ENCODE results near the gene MANEAL.

DNA sequence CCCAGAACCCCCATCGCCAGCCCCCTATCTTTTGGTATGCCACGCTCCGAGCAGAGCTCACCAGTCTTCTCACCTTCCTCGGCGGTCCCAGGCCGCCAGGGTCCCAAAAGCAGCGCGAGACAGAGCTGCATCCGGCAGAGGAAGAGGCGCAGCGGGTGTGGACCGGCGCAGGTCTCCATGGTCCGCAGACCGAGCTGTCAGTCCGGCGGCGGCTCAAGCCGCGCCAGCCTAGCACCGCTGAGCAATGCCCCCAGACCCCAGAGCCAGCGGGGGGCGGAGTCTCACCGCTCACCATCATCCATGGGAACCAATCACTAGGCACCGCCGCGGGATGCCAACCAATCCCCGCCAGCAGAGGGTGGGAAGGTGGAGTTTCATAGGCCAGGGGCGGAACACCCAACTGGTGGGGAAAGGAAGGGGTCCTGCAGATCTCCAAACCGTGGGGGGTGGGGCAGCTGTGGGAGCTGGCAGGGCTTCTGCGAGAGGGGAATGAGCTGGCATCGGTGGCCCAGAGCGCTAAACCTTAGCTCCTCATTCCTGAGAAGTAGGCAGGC, 28.7 kb upstream of the MANEAL start, which contains the start of gene EPHA10:
- no peak for TF ChIP-seq CTCF (IDR thresholded peaks at IDR 0.05; ENCODE audit: insufficient read depth, low read depth, low read length)
- TF ChIP-seq EZH2 (IDR thresholded peaks at IDR 0.05; ENCODE audit: insufficient read depth, low read length): no peak

All from astrocyte (in vitro differentiated cells and primary cell).